NCI-H1092 (cell line): ENCODE data around the gene CDC42BPB.

Experiments
- DNase-seq: peaks from one replicate; lab custom pipeline; 2025; lab: John Stamatoyannopoulos, UW

CDC42BPB gene

GRCh38 chr14:103073876-103074728 is 16.8 kb upstream of the CDC42BPB start:
- no peak for DNase-seq

- no peak for DNase-seq
Measured at GRCh38 chr14:103073367-103073875, 16.1 kb upstream of the CDC42BPB start.

- no peak for DNase-seq
Measured at GRCh38 chr14:103072595-103073366, 15.4 kb upstream of the CDC42BPB start.

GRCh38 chr14:103071544-103072251 is 14.3 kb upstream of the CDC42BPB start:
- no peak for DNase-seq

GRCh38 chr14:103070971-103071542 is 13.7 kb upstream of the CDC42BPB start:
- no peak for DNase-seq

- no peak for DNase-seq
Measured at GRCh38 chr14:103070263-103070885, 13.0 kb upstream of the CDC42BPB start.

GRCh38 chr14:103068351-103069073 is 11.2 kb upstream of the CDC42BPB start:
- no peak for DNase-seq

- DNase-seq = no peak
Measured at GRCh38 chr14:103067231-103067954, 10.0 kb upstream of the CDC42BPB start.

- DNase-seq = no peak
Measured at GRCh38 chr14:103066399-103066798, 9.1 kb upstream of the CDC42BPB start.

GRCh38 chr14:103065861-103066260 is 8.5 kb upstream of the CDC42BPB start:
- no peak for DNase-seq

- DNase-seq = no peak
Measured at GRCh38 chr14:103064978-103065377, 7.6 kb upstream of the CDC42BPB start.

GRCh38 chr14:103064436-103064835 is 7.1 kb upstream of the CDC42BPB start:
- no peak for DNase-seq

- DNase-seq = no peak
Measured at GRCh38 chr14:103061482-103061976, 4.2 kb upstream of the CDC42BPB start.

GRCh38 chr14:103059556-103059955 is 2.2 kb upstream of the CDC42BPB start:
- no peak for DNase-seq

- DNase-seq = no peak
Measured at GRCh38 chr14:103058164-103059055, 1.1 kb upstream of the CDC42BPB start.

GRCh38 chr14:103057028-103057371 is 349 bp downstream of the CDC42BPB start:
- no peak for DNase-seq

GRCh38 chr14:103056322-103057027 is 874 bp downstream of the CDC42BPB start:
- DNase-seq = no peak

- no peak for DNase-seq
Measured at GRCh38 chr14:103055695-103056094, 1.7 kb downstream of the CDC42BPB start.
